ENCODE measurements around the gene BCAS3. TPM values are rescaled to one million over a fixed set of nuclear protein-coding genes. Genes with fewer than 3 reads are reported as not detected.
"Not testable (repeated sequence)": the region's sequence is repeated elsewhere in the genome, so short reads cannot be mapped to it uniquely, and the experiment has no call there.

Gene BCAS3
- total and polyA plus RNA-seq, 11 donors = 4.5 to 23.5 (median 17.9) TPM

GRCh38 chr17:61144617-61145564, 467.2 kb downstream of the BCAS3 start:
- no peaks in the 10 kb centered on the region for H3K36me3 ChIP-seq
- peaks cover 0 to 28% (median 16%) of the 10 kb centered on the region in 12 donors for H3K4me1 ChIP-seq
- WGBS, 4 donors = 54 to 61% (median 60%) methylated on average over 11 of the region's 11 CpGs
- ATAC-seq = peak in 3 of 4 donors; percentile 20 to 38 (median 34)
- TF ChIP-seq CTCF (IDR thresholded peaks at IDR 0.05) = no peak
- no peak for TF ChIP-seq POLR2A (IDR thresholded peaks at IDR 0.05)
- no peak overlapping the region for H3K4me3 ChIP-seq
- no peaks in the 10 kb centered on the region for H3K27me3 ChIP-seq
- intact Hi-C loops (cut with DNase I) = no loop called here
- H3K9me3 ChIP-seq = no peaks in the 10 kb centered on the region
- H3K27ac ChIP-seq = peak overlapping the region in 9 of 12 donors; percentile 1 to 51 (median 32)
- peak in 2 of 5 donors; percentile 21 to 32 for DNase-seq

GRCh38 chr17:61146833-61147232, 469.2 kb downstream of the BCAS3 start:
- H3K4me1 ChIP-seq = peaks cover 0 to 24% (median 16%) of the 10 kb centered on the region in 12 donors
- DNase-seq; H3K36me3 ChIP-seq; intact Hi-C loops (cut with DNase I); H3K27ac ChIP-seq; H3K4me3 ChIP-seq; H3K9me3 ChIP-seq; ATAC-seq; H3K27me3 ChIP-seq: not testable (repeated sequence)
- WGBS, 4 donors = 97 to 98% (median 98%) methylated on average over 8 of the region's 8 CpGs

DNA sequence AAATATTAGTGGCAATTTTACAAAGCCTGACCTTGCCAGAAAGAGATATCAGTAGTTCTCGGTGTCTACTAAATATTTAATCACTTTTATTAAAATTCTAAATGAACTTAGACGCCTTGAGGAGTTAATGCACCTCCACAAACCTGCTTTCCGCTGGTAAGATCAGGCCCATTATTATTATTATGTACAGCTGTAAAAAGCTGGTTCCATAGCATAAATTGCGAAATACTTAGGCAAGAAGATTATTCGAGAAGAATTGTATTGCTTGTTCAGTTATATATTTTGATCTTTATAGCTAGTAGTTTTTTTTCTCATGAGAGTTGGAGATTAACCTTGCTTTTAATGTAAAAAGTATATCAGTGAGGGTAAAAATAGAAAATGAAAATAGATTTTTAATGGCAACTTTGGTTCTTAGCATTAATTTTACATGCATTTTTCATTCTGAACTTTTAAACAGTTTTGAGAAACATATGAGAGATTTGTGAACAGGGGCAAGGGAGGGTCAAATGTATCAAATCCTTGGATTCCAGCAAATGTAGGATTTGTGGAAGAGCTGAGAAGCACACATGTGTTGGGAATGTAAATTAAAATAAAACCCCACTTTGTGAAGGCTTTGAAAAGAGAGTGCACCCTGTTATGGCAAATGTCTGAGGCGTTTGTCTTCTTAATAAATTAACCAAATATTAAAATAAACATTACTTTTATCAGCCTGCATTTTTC, 471.6 kb downstream of the BCAS3 start:
- intact Hi-C loops (cut with DNase I) = no loop called here

GRCh38 chr17:61149862-61150362, 472.3 kb downstream of the BCAS3 start:
- WGBS, 4 donors = 76 to 87% (median 82%) methylated on average over 2 of the region's 2 CpGs
- no peak for ATAC-seq
- Histone ChIP-seq H3K27me3 (no peaks in the 10 kb centered on the region), H3K36me3 (no peaks in the 10 kb centered on the region), H3K9me3 (no peaks in the 10 kb centered on the region), H3K4me1 (peaks cover 0 to 16% (median 9%) of the 10 kb centered on the region in 12 donors), H3K27ac (no peak overlapping the region), H3K4me3 (no peak overlapping the region)
- DNase-seq = no peak
- intact Hi-C loops (cut with DNase I) = no loop called here
- no peak for TF ChIP-seq CTCF (IDR thresholded peaks at IDR 0.05)
- TF ChIP-seq POLR2A (IDR thresholded peaks at IDR 0.05) = no peak

More for the DNA sequence above, 471.6 kb downstream of the BCAS3 start:
- Histone ChIP-seq H3K27ac (no peak overlapping the region), H3K27me3 (no peaks in the 10 kb centered on the region), H3K4me3 (no peak overlapping the region), H3K4me1 (peaks cover 0 to 22% (median 14%) of the 10 kb centered on the region in 12 donors), H3K36me3 (no peaks in the 10 kb centered on the region), H3K9me3 (no peaks in the 10 kb centered on the region)
- 80 to 96% (median 93%) methylated on average over 6 of the region's 6 CpGs for WGBS, 4 donors
- TF ChIP-seq CTCF (IDR thresholded peaks at IDR 0.05) = no peak
- no peak for TF ChIP-seq POLR2A (IDR thresholded peaks at IDR 0.05)
- DNase-seq (no peak), ATAC-seq (no peak)

Data from heart left ventricle (tissue), 16 donors.